SK-N-SH (cell line): ENCODE measurements around the gene KIF21B. TPM values are rescaled to one million over a fixed set of nuclear protein-coding genes. Genes with fewer than 3 reads are reported as not detected.

Experiments used
- CTCF ChIA-PET: fragments of 300-600, 350-600 bp; formaldehyde crosslinking; extraction: SDS; loops from one replicate; lab custom pipeline; 2021; lab: Yijun Ruan, JAX
- POLR2A ChIA-PET: fragments of 350-600 bp; sonication (Branson Sonifier 250); formaldehyde crosslinking; extraction: SDS; loops from one replicate; lab custom pipeline; 2020; ENCODE audit warnings: antibody characterized with exemption, inconsistent platforms; lab: Yijun Ruan, JAX
- DNase-seq: peaks from one replicate; pipeline ENCODE4 v3.0.0; 2012
- H2AFZ ChIP-seq: fragments of 200-600 bp; sonication (generic); 2 replicates; pipeline ENCODE4 v1.8.1; 2016; ENCODE audit warnings: antibody characterized with exemption, mild to moderate bottlenecking, low read depth
- H3F3A ChIP-seq: fragments of 200-600 bp; sonication (generic); replicated peaks from 2 replicates; pipeline ENCODE3; 2016; ENCODE audit warnings: antibody characterized with exemption, mild to moderate bottlenecking; ENCODE audit not compliant: insufficient read depth
- H3K27ac ChIP-seq, 2 experiments: fragments of 200-500 bp in 1 of 2; fragments of 200-600 bp in 1 of 2; sonication (Bioruptor generic) in 1 of 2; sonication (generic), shearing (Covaris generic) in 1 of 2; 2 replicates each; pipeline versions ENCODE4 v1.5.1 to v1.6.1; 2014 to 2016; ENCODE audit warnings: low read depth in 2 of 2, inconsistent platforms in 1 of 2, low read length in 1 of 2, mild to moderate bottlenecking in 1 of 2, mixed read lengths in 1 of 2
- H3K27me3 ChIP-seq: fragments of 200-600 bp; sonication (generic), shearing (Covaris generic); 2 replicates; pipeline ENCODE4 v1.6.1; 2016; ENCODE audit warnings: mixed run types; ENCODE audit not compliant: insufficient read depth
- H3K36me3 ChIP-seq, 2 experiments: fragments of 200-500 bp in 1 of 2; fragments of 200-600 bp in 1 of 2; sonication (Bioruptor generic) in 1 of 2; sonication (generic) in 1 of 2; replicated peaks in 1 of 2; 2 replicates each; pipeline versions ENCODE3 to v1.5.1; 2014 to 2016; ENCODE audit warnings: low read length in 1 of 2, mild to moderate bottlenecking in 1 of 2; ENCODE audit not compliant: insufficient read depth in 2 of 2, control insufficient read depth in 1 of 2
- H3K4me1 ChIP-seq, 2 experiments: fragments of 200-500 bp in 1 of 2; fragments of 200-600 bp in 1 of 2; sonication (Bioruptor generic) in 1 of 2; sonication (generic), shearing (Covaris generic) in 1 of 2; 2 replicates each; pipeline versions ENCODE4 v1.5.1 to v1.6.1; 2014 to 2016; ENCODE audit warnings: low read depth in 1 of 2, low read length in 1 of 2, mixed run types in 1 of 2; ENCODE audit not compliant: insufficient read depth in 2 of 2, control insufficient read depth in 1 of 2
- H3K4me2 ChIP-seq: fragments of 200-600 bp; sonication (generic), shearing (Covaris generic); 2 replicates; pipeline ENCODE4 v1.6.1; 2017; ENCODE audit warnings: mixed run types
- H3K4me3 ChIP-seq, 2 experiments: fragments of 200-500 bp in 1 of 2; fragments of 200-600 bp in 1 of 2; sonication (Bioruptor generic) in 1 of 2; sonication (generic), shearing (Covaris generic) in 1 of 2; 2 replicates each; pipeline versions ENCODE4 v1.5.1 to v1.8.1; 2014 to 2016; ENCODE audit warnings: low read depth in 2 of 2, inconsistent platforms in 1 of 2, low read length in 1 of 2, mild to moderate bottlenecking in 1 of 2, mixed read lengths in 1 of 2, moderate library complexity in 1 of 2
- H3K79me2 ChIP-seq: fragments of 200-600 bp; sonication (generic); 2 replicates; pipeline ENCODE4 v1.8.1; 2017; ENCODE audit warnings: mild to moderate bottlenecking; ENCODE audit not compliant: insufficient read depth
- H3K9ac ChIP-seq: fragments of 200-600 bp; sonication (generic); 2 replicates; pipeline ENCODE4 v1.6.1; 2017; ENCODE audit warnings: mixed run types
- H3K9me2 ChIP-seq: fragments of 200-600 bp; sonication (generic); 2 replicates; pipeline ENCODE4 v1.6.1; 2017; ENCODE audit warnings: mixed run types
- H3K9me3 ChIP-seq: fragments of 200-600 bp; sonication (generic); 2 replicates; pipeline ENCODE4 v1.6.1; 2017; ENCODE audit warnings: mixed run types, mild to moderate bottlenecking, moderate library complexity
- H4K20me1 ChIP-seq: fragments of 200-600 bp; sonication (generic); 2 replicates; pipeline ENCODE4 v1.6.1; 2017; ENCODE audit warnings: mild to moderate bottlenecking, mixed run types; ENCODE audit not compliant: insufficient read depth
- ELF1 ChIP-seq: IDR thresholded peaks from 2 replicates; pipeline ENCODE4 v1.4.0; 2012
- FOSL2 ChIP-seq: IDR thresholded peaks from 2 replicates; pipeline ENCODE4 v1.4.0; 2012; ENCODE audit warnings: low read depth, mild to moderate bottlenecking, moderate library complexity, borderline replicate concordance
- FOXM1 ChIP-seq: IDR thresholded peaks from 2 replicates; pipeline ENCODE4 v1.4.0; 2012; ENCODE audit warnings: low read depth, mild to moderate bottlenecking
- GABPA ChIP-seq: IDR thresholded peaks from 2 replicates; pipeline ENCODE4 v1.4.0; 2012; ENCODE audit warnings: low read depth, mild to moderate bottlenecking
- JUND ChIP-seq: IDR thresholded peaks from 2 replicates; pipeline ENCODE4 v1.4.0; 2012
- MEF2A ChIP-seq: IDR thresholded peaks from 2 replicates; pipeline ENCODE4 v1.4.0; 2012; ENCODE audit warnings: low read depth, borderline replicate concordance
- MXI1 ChIP-seq: IDR thresholded peaks from 2 replicates; pipeline ENCODE4 v1.6.1; 2012; ENCODE audit warnings: mild to moderate bottlenecking, low read depth, low read length, improper control_type of control experiment
- NFIC ChIP-seq: IDR thresholded peaks from 2 replicates; pipeline ENCODE4 v1.4.0; 2012; ENCODE audit warnings: borderline replicate concordance
- NRF1 ChIP-seq: IDR thresholded peaks from 2 replicates; pipeline ENCODE4 v1.6.1; 2012; ENCODE audit warnings: low read depth, mild to moderate bottlenecking, low read length
- POLR2AphosphoS5 ChIP-seq: IDR thresholded peaks from 2 replicates; pipeline ENCODE4 v1.6.1; 2012; ENCODE audit warnings: low read depth, low read length
- RXRA ChIP-seq: IDR thresholded peaks from 2 replicates; pipeline ENCODE4 v1.4.0; 2012; ENCODE audit warnings: low read depth, mild to moderate bottlenecking, borderline replicate concordance
- SIN3A ChIP-seq: IDR thresholded peaks from 2 replicates; pipeline ENCODE4 v1.6.1; 2012; ENCODE audit warnings: low read depth, mild to moderate bottlenecking, low read length, moderate library complexity, borderline replicate concordance
- SMC3 ChIP-seq: IDR thresholded peaks from 2 replicates; pipeline ENCODE4 v1.6.1; 2012; ENCODE audit warnings: low read depth, low read length, improper control_type of control experiment
- TAF1 ChIP-seq: IDR thresholded peaks from 2 replicates; pipeline ENCODE4 v1.6.1; 2012; ENCODE audit warnings: low read depth, mild to moderate bottlenecking, low read length, moderate library complexity, borderline replicate concordance
- TCF12 ChIP-seq: IDR thresholded peaks from 2 replicates; pipeline ENCODE4 v1.4.0; 2012
- YY1 ChIP-seq: IDR thresholded peaks from 2 replicates; pipeline ENCODE4 v1.4.0; 2012; ENCODE audit warnings: low read depth, mild to moderate bottlenecking
- WGBS: methylation state at CpG from one replicate; pipeline ENCODE4 v1.1.6; 2017; ENCODE audit warnings: low lambda C conversion rate; 5-methylcytosine and 5-hydroxymethylcytosine counted together
- polyA plus RNA-seq, 3 experiments: library from polyadenylated mRNA; depleted of rRNA; stranded (reverse); fragments of >200 nt; gene quantifications; 2 replicates each; pipeline ENCODE4 v1.2.3, GENCODE V29; 2012
- TF ChIP-seq, protein P1 (sequence below): IDR thresholded peaks from 2 replicates; pipeline ENCODE4 v1.4.0; 2012; ENCODE audit warnings: low read depth, borderline replicate concordance
- TF ChIP-seq, protein P2 (sequence below): IDR thresholded peaks from 2 replicates; pipeline ENCODE4 v1.4.0; 2012; ENCODE audit warnings: low read depth
- TF ChIP-seq, protein P3 (sequence below): fragments of 200-600 bp; sonication (generic); IDR thresholded peaks from 2 replicates; pipeline ENCODE4 v1.6.1; 2017; ENCODE audit warnings: antibody characterized with exemption, mild to moderate bottlenecking, moderate library complexity
- TF ChIP-seq, protein P4 (sequence below): fragments of 150-350 bp; IDR thresholded peaks from 2 replicates; pipeline ENCODE4 v1.6.1; 2016; ENCODE audit warnings: mild to moderate bottlenecking, low read depth, low read length
- TF ChIP-seq, protein P5 (sequence below): IDR thresholded peaks from 2 replicates; pipeline ENCODE4 v1.6.1; 2012; ENCODE audit warnings: mild to moderate bottlenecking, low read depth, low read length, moderate library complexity

KIF21B gene
- polyA plus RNA-seq, 1 of the 3 experiments (the other 2 are of a cell fraction): 0.26 TPM

DNA sequence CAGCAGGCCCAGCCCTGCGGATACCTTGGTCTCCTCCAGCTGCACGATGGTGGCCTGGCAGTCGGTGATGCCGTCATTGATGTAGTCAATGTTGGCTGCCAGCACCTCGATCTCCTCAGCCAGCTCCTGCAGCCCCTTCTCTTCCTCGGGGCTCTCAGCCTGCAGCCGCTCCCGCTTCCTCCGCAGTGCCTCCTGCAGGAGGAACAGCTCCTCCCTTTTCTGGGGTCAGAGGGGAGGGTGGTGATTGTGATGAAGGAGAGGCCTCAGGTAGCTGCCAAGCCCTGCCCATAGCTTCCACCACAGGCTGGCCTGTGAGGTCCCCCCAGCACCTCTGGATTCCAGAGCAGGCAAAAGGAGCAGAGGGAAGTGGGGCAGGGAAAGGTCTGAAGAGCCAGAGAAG, 33.4 kb downstream of the KIF21B start:
- Histone ChIP-seq H3K4me1 (no peaks in the 10 kb centered on the region; a peak in 1 of 4 replicates), H3K9ac (no peak overlapping the region), H4K20me1 (no peaks in the 10 kb centered on the region), H3K9me2 (no peaks in the 10 kb centered on the region), H3K79me2 (no peaks in the 10 kb centered on the region), H3K36me3 (no peaks in the 10 kb centered on the region), H2AFZ (no peak overlapping the region), H3K4me2 (no peak overlapping the region), H3F3A (no peaks in the 10 kb centered on the region), H3K27me3 (no peaks in the 10 kb centered on the region), H3K4me3 (no peak overlapping the region), H3K27ac (no peak overlapping the region), H3K9me3 (no peaks in the 10 kb centered on the region)
- 80% methylated on average over 5 of the region's 9 CpGs for WGBS
- ChIA-PET CTCF (interaction anchor here (0.8 to 5.0 kb wide), 7 partner anchors 18 to 60 kb away, joined by 3 to 49 read pairs (median 4); partner anchors contain the start of gene KIF21B), POLR2A (no interaction called here)
- DNase-seq: no peak
- no peak for TF ChIP-seq JUND
- TF ChIP-seq, protein P1, sequence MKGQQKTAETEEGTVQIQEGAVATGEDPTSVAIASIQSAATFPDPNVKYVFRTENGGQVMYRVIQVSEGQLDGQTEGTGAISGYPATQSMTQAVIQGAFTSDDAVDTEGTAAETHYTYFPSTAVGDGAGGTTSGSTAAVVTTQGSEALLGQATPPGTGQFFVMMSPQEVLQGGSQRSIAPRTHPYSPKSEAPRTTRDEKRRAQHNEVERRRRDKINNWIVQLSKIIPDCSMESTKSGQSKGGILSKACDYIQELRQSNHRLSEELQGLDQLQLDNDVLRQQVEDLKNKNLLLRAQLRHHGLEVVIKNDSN: no peak
- TF ChIP-seq, protein P2, sequence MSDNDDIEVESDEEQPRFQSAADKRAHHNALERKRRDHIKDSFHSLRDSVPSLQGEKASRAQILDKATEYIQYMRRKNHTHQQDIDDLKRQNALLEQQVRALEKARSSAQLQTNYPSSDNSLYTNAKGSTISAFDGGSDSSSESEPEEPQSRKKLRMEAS: no peak
- no peak for TF ChIP-seq RXRA
- no peak for TF ChIP-seq TAF1
- TF ChIP-seq, protein P3, sequence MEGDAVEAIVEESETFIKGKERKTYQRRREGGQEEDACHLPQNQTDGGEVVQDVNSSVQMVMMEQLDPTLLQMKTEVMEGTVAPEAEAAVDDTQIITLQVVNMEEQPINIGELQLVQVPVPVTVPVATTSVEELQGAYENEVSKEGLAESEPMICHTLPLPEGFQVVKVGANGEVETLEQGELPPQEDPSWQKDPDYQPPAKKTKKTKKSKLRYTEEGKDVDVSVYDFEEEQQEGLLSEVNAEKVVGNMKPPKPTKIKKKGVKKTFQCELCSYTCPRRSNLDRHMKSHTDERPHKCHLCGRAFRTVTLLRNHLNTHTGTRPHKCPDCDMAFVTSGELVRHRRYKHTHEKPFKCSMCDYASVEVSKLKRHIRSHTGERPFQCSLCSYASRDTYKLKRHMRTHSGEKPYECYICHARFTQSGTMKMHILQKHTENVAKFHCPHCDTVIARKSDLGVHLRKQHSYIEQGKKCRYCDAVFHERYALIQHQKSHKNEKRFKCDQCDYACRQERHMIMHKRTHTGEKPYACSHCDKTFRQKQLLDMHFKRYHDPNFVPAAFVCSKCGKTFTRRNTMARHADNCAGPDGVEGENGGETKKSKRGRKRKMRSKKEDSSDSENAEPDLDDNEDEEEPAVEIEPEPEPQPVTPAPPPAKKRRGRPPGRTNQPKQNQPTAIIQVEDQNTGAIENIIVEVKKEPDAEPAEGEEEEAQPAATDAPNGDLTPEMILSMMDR: no peak
- TF ChIP-seq MEF2A: no peak
- TF ChIP-seq ELF1: no peak
- TF ChIP-seq POLR2AphosphoS5: no peak
- no peak for TF ChIP-seq YY1
- TF ChIP-seq, protein P4, sequence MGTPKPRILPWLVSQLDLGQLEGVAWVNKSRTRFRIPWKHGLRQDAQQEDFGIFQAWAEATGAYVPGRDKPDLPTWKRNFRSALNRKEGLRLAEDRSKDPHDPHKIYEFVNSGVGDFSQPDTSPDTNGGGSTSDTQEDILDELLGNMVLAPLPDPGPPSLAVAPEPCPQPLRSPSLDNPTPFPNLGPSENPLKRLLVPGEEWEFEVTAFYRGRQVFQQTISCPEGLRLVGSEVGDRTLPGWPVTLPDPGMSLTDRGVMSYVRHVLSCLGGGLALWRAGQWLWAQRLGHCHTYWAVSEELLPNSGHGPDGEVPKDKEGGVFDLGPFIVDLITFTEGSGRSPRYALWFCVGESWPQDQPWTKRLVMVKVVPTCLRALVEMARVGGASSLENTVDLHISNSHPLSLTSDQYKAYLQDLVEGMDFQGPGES: no peak
- TF ChIP-seq FOXM1: no peak
- no peak for TF ChIP-seq FOSL2
- no peak for TF ChIP-seq MXI1
- no peak for TF ChIP-seq SMC3
- TF ChIP-seq GABPA: no peak

DNA sequence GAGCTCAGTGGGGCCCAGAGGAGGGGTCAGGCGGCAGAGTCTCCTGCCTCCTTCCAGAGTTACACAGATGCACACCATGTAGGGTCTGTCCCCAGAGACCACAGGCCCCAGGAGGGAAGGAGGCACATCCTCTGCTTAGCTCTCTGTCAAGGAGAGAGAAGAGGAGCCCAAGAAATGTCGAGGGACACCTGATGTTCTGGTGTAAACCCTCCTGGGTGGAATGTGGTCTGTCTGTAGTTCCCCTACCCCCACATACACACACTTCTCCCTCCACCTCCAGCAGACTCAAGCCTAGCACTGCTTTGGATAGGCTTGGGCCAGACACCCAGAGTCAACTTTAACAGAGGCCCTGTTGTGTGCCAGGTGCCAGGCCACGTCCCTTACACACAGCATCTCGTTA, 34.2 kb downstream of the KIF21B start:
- no peaks in the 10 kb centered on the region for H3K9me3 ChIP-seq
- no peak for TF ChIP-seq GABPA
- no peak for TF ChIP-seq NRF1
- TF ChIP-seq TCF12: no peak
- TF ChIP-seq NFIC: no peak
- TF ChIP-seq, protein P5, sequence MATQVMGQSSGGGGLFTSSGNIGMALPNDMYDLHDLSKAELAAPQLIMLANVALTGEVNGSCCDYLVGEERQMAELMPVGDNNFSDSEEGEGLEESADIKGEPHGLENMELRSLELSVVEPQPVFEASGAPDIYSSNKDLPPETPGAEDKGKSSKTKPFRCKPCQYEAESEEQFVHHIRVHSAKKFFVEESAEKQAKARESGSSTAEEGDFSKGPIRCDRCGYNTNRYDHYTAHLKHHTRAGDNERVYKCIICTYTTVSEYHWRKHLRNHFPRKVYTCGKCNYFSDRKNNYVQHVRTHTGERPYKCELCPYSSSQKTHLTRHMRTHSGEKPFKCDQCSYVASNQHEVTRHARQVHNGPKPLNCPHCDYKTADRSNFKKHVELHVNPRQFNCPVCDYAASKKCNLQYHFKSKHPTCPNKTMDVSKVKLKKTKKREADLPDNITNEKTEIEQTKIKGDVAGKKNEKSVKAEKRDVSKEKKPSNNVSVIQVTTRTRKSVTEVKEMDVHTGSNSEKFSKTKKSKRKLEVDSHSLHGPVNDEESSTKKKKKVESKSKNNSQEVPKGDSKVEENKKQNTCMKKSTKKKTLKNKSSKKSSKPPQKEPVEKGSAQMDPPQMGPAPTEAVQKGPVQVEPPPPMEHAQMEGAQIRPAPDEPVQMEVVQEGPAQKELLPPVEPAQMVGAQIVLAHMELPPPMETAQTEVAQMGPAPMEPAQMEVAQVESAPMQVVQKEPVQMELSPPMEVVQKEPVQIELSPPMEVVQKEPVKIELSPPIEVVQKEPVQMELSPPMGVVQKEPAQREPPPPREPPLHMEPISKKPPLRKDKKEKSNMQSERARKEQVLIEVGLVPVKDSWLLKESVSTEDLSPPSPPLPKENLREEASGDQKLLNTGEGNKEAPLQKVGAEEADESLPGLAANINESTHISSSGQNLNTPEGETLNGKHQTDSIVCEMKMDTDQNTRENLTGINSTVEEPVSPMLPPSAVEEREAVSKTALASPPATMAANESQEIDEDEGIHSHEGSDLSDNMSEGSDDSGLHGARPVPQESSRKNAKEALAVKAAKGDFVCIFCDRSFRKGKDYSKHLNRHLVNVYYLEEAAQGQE: no peak
- TF ChIP-seq SIN3A: no peak
- TF ChIP-seq FOSL2: no peak
- POLR2A ChIA-PET: no interaction called here
- H2AFZ ChIP-seq: no peak overlapping the region
- 48% methylated on average over 4 of the region's 4 CpGs for WGBS
- H3K9me2 ChIP-seq: no peaks in the 10 kb centered on the region
- H3K36me3 ChIP-seq: no peaks in the 10 kb centered on the region
- H3K79me2 ChIP-seq: no peaks in the 10 kb centered on the region
- H3K27me3 ChIP-seq: no peaks in the 10 kb centered on the region
- no peaks in the 10 kb centered on the region for H3F3A ChIP-seq
- CTCF ChIA-PET: interaction anchor here (0.8 to 5.0 kb wide), 6 partner anchors 17 to 125 kb away, joined by 3 to 49 read pairs (median 4); partner anchors contain the start of gene KIF21B
- no peak overlapping the region for H3K9ac ChIP-seq
- no peaks in the 10 kb centered on the region; a peak in 1 of 4 replicates for H3K4me1 ChIP-seq
- DNase-seq: no peak
- no peak overlapping the region for H3K4me3 ChIP-seq
- H4K20me1 ChIP-seq: no peaks in the 10 kb centered on the region
- no peak overlapping the region for H3K4me2 ChIP-seq
- H3K27ac ChIP-seq: no peak overlapping the region
